ENCODE data around the gene ASIC4. TPM values are rescaled to one million over a fixed set of nuclear protein-coding genes. Genes with fewer than 3 reads are reported as not detected.

ASIC4 gene, protein sequence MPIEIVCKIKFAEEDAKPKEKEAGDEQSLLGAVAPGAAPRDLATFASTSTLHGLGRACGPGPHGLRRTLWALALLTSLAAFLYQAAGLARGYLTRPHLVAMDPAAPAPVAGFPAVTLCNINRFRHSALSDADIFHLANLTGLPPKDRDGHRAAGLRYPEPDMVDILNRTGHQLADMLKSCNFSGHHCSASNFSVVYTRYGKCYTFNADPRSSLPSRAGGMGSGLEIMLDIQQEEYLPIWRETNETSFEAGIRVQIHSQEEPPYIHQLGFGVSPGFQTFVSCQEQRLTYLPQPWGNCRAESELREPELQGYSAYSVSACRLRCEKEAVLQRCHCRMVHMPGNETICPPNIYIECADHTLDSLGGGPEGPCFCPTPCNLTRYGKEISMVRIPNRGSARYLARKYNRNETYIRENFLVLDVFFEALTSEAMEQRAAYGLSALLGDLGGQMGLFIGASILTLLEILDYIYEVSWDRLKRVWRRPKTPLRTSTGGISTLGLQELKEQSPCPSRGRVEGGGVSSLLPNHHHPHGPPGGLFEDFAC
- not detected in 2 replicates for total RNA-seq

DNA sequence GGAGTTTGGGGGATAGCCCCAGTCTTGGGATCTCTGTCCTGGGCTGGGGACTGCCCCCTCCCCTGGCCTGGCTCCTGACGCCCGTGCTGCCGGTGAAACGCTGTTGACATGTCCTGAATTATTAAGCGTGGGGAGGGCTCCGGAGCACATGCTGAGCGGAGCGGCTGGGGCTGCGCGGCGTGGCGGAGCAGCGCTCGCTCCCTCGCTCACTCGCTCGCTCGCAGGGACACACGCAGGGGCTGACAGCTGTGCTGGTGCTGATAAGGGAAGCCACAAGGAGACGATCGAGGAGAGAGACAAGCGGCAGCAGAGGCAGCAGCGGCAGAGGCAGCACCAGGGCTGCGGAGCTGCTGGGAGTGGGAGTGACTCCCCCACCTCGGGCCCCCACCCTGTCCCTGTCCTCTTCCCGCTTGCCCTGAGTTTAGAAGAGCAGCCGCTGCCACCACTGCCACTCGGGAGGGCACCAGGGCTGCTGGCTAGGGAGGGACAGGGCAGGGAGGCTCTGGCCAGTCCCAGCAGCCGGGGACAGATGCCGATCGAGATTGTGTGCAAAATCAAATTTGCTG lies at the start of gene ASIC4:
Gene ASIC4, plus strand, starts transcription at position 287 of the 566 bp plus-strand sequence. Its CDS starts 243 bp downstream, at position 530.
- no peak for DNase-seq (ENCODE audit: low read depth in 2 of 2)

DNA sequence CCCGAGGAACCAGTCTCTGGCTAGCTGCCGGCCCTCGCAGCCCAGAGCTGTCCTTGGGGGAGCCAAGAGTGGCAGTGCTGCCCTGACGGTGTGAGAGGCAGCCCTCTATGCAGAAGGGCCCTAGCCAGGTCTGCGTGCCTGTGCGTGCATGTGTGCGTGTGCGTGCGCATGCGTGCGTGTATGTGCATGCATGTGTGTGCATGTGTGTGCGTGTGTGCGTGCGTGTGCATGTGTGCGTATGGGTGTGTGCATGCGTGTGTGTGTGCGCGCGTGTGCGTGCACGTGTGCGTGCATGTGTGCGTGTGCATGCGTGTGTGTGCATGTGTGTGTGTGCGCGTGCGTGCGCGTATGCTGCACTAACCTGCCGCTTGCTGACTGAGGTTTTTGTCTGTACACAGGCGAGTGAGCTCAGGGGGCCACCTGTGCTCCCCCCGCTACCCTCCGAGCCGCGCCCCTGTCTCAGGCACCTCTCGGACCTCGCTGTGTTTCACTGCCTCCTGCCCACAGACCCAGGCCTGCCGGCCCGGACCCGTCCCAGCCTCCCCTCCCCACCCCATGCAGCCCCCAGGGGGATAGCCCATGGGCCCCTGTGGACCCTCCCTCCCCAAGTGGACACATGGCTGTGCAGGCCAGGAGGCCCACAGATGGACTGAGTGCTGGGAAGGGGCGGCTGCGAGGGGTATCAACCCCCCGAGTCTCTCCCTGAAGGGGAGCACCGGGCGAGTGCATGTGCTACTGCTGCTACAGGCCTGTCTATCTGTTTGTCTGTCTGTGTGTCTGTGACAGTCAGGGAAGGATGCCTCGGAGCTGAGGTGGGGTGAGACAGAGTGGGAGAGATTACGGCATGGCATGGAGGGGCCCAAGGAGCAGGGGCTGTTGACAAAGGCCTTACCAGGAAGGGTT lies 48.4 kb upstream of the ASIC4 start:
- DNase-seq (ENCODE audit: low read depth in 2 of 2): no peak

DNA sequence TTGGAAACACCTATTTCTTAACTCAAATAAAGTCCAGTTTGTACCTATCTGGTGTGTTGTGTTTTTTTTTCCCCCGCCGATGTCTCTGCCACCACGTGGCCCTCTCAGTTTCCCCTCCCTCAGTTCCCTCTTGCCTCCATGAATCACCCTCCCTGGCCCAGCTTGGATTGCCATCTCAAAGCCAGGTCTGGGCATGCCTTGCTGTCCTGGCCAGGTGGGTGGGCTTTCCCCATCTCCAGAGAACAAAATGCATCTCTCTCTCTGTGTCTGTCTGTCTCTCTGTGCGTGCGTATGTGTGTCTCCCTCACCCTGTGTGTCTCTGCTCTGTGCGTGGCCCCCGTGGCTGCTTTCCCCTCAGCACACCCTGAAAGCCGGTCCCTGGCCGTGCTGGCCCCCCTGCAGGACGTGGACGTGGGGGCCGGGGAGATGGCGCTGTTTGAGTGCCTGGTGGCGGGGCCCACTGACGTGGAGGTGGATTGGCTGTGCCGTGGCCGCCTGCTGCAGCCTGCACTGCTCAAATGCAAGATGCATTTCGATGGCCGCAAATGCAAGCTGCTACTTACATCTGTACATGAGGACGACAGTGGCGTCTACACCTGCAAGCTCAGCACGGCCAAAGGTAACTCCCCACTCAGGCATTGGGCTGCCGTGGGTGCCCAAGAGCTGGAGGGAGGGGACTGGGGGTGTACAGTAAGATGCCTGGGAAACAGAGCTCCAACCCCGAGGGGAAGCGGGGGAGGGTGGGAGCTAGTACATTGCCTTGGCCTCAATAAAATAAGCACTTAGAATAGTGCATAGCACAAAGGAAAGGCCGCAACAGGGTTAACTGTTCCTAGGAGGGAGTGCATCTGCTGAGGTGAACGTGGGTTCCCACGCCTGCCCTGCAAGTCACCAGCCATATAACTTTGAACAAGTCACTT lies 47.2 kb upstream of the ASIC4 start:
- DNase-seq (ENCODE audit: low read depth in 2 of 2): no peak

DNA sequence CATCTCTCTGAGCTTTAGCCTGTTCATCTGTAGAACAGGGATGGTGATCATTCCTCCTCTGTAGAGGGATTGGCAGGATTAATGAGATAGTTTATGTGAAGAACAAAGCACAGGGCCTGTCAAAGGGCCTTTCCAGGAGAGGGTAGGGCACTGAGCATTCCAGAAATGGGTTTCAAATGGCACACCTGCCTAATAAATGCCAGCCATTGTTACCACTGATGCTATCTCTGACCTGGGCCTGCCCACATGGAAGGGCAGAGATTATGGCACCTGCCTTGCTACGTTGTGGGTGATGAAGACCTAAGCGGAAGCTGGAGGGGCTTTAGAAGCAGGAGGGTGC lies 46.6 kb upstream of the ASIC4 start:
- no peak for DNase-seq (ENCODE audit: low read depth in 2 of 2)

DNA sequence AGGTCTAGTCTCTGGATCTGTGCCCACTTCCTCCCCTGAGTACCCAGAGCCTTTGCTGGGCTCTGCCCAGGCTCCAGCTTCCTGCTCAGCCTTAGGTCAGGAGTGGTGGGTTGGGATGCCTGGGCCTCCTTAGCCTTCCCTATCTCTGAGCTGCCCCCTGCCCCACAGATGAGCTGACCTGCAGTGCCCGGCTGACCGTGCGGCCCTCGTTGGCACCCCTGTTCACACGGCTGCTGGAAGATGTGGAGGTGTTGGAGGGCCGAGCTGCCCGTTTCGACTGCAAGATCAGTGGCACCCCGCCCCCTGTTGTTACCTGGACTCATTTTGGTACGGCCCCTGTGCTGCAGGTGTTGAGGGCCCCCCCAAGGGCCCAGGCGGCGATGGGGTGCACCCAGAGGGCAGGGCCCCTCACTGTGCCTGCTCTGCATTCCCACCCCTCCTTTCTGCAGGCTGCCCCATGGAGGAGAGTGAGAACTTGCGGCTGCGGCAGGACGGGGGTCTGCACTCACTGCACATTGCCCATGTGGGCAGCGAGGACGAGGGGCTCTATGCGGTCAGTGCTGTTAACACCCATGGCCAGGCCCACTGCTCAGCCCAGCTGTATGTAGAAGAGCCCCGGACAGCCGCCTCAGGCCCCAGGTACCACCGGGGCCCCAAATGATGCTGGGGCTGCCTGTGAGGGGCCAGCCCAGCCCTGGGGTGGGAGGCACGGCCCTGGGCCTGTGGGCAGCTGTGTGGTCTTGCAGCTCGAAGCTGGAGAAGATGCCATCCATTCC lies 45.7 kb upstream of the ASIC4 start:
- no peak for DNase-seq (ENCODE audit: low read depth in 2 of 2)

DNA sequence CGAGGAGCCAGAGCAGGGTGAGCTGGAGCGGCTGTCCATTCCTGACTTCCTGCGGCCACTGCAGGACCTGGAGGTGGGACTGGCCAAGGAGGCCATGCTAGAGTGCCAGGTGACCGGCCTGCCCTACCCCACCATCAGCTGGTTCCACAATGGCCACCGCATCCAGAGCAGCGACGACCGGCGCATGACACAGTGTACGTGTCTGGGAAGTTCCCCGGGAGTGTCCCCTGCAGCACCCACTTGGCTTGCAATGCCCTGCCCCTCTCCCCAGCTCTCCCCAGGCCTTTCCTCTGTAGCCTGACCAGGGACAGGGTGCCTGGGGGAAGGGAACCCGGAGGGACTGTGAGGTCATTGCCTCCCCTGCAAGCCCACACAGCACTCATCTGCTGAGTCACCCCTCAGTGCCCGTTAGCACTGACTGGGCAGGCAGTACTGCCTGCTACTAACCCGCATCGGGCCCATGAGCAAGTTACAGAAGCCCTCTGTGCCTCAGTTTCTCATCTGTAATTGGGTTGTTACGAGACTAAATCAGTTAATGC lies 45.0 kb upstream of the ASIC4 start:
- DNase-seq (ENCODE audit: low read depth in 2 of 2): no peak

DNA sequence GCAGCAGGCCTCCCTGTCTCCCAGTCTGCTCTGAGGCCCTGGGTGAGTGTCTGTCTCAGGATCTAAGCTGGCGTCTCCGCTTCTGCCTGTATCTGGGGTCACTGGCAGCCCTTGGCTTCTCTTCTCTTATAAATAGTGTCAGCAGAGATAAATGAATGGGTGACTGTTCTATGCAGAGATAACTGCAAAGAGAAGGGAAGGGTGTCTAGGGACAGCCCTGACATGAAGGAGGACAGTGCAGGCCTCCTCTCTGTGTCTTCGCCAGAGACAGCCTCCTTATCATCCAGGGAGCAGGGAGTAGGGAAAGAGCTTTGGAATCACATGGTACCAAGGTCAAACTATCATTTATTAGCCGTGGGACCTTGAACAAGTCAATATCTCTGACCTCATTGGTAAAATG lies 43.9 kb upstream of the ASIC4 start:
- no peak for DNase-seq (ENCODE audit: low read depth in 2 of 2)

DNA sequence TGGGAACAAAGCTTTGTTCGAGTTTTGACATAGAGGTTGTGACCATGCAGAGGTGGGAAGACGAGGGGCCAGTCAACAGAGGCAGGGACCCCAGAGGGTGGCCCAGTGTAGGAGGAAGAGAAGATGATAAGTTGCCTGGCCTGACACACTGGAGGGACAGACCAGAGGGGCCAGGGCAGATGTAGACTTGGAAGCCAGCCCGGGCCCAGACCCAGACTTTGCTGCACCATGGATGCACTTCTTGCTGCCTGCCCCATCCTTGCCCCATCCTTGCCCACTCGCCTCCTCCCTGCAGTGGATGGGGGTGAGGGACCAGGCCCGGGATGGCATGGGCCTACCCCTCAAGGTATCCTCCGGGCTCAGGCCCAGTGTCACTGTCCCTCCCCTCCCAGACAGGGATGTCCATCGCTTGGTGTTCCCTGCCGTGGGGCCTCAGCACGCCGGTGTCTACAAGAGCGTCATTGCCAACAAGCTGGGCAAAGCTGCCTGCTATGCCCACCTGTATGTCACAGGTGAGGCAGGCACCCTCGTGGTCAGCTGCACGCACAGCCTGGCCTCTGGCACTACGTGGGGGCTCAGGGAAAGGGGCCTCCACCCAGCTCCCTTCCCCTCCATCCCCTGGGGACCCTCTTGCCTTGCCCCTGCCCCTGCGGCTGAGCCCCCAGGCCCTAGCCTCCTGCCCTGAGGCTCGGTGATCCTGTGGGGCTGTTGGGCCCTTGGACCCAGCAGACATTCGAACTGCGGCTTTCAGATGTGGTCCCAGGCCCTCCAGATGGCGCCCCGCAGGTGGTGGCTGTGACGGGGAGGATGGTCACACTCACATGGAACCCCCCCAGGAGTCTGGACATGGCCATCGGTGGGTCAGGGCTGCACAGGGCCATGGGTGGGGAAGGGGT lies 42.6 kb upstream of the ASIC4 start:
- no peak for DNase-seq (ENCODE audit: low read depth in 2 of 2)

DNA sequence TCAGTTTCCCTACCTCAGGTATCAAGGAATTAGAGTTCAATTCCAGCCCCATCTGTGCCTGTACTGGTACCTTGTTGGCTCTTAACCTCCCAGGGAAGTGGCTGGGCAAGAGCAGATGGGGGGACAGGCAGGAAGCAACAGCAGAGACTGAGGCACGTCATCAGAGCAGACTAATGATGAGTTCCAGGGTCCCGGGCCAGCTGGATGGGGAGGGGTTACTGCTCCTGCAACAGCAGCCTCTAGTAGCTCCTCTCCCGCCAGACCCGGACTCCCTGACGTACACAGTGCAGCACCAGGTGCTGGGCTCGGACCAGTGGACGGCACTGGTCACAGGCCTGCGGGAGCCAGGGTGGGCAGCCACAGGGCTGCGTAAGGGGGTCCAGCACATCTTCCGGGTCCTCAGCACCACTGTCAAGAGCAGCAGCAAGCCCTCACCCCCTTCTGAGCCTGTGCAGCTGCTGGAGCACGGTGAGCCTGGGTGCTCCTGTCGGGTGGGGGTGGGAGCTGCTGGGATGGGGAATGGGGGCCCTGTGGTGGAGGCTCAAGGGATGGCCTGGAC lies 41.6 kb upstream of the ASIC4 start:
- DNase-seq (ENCODE audit: low read depth in 2 of 2): no peak

DNA sequence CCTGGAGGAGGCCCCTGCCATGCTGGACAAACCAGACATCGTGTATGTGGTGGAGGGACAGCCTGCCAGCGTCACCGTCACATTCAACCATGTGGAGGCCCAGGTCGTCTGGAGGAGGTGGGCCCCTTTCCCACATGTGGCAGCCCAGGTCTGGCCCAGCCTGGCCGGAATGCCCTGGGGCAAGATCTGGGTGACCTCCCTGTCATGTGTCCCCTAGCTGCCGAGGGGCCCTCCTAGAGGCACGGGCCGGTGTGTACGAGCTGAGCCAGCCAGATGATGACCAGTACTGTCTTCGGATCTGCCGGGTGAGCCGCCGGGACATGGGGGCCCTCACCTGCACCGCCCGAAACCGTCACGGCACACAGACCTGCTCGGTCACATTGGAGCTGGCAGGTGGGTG lies 40.8 kb upstream of the ASIC4 start:
- DNase-seq (ENCODE audit: low read depth in 2 of 2): no peak

DNA sequence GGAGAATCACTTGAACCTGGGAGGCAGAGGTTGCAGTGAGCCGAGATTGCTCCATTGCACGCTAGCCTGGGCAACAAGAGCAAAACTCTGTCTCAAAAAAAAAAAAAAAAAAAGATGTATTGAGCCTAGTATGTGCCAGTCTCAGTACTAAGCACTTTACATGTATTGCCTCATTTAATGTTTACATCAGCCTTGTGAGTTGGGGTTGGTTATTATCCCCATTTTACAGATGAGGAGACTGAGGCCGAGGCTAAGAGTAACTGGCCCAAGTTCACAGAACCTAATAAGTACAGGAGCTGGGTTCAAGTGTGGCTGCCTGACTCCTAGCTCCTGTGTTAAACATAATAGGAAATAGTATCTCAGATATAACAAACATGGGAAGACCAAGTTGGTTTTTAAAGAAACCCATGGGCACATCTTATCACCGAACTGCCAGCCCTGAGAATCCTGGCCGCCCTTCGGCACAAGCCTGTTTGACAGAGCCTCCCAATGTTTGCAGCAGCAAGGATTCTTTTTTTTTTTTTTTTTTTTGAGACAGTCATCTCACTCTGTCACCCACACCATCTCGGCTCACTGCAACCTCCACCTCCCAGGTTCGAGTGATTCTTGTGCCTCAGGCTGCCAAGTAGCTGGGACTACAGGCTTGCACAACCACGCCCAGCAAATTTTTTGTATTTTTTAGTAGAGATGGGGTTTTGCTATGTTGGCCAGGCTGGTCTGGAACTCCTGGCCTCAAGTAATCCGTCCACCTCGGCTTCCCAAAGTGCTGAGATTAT lies 39.8 kb upstream of the ASIC4 start:
- DNase-seq (ENCODE audit: low read depth in 2 of 2): no peak

DNA sequence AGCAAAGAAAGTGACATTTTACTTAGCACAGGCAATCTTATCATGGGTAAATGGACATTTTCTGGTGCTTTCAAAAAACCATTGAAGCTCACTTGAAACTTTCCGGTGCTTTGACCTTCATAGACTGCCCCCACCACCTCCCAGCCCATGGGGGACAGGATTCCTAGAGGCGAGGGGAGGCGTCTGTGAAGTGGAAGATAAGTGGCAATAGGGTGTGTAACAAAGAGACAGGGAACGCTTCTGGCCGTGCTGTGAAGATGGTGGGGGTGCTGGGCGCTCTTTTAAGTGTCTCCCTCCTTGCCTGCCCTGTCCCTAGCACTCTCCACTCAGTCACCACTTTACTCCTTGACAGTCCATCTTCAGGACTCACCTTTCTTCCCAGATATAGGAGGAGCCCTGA lies 39.0 kb upstream of the ASIC4 start:
- DNase-seq (ENCODE audit: low read depth in 2 of 2): no peak

DNA sequence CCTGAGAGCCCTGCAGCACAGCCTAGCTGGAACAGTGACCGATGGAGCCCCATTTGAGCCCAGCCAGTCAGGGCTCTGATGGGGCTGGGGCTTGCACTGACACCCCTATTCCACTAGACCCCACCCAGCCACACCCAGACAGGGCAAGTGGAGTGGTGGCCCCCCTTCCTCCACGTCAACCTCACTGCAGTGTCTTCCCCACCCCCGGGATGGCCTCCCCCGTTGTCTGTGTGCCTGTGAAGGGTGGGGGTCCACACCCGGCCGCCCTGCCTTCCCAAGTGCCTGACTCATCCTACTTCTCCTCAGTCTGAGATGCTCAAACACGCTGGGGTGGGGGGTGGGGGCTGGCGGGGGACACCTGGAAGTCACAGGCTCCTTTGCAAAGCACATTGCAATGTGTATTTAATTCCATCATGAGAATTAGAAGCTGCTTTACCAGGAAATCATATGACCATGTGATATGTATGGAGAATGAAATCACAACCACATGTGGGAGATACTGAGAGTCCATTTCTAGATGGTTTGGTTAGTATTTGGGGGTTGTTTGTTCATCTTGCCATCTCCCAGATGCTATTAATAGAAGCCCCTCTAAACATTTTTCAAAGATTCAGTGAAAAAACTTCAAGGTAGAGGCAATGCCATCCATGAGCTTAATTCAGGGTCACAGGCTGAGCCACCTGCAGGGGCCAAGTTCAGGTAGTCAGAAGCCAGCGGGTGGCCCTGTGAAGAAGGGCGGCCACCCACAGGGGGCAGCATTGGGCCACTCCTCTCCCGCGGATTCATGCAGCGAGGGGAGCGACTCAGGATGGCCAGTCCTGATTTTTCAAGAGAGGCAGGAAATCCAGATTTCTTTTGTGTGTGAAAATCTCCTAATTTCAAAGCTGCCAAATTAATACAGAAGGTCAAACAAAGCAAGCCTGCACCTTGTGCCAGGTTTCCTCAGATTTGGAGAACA lies 38.3 kb upstream of the ASIC4 start:
- peak; percentile 7 to 56 for DNase-seq (ENCODE audit: low read depth in 2 of 2)

DNA sequence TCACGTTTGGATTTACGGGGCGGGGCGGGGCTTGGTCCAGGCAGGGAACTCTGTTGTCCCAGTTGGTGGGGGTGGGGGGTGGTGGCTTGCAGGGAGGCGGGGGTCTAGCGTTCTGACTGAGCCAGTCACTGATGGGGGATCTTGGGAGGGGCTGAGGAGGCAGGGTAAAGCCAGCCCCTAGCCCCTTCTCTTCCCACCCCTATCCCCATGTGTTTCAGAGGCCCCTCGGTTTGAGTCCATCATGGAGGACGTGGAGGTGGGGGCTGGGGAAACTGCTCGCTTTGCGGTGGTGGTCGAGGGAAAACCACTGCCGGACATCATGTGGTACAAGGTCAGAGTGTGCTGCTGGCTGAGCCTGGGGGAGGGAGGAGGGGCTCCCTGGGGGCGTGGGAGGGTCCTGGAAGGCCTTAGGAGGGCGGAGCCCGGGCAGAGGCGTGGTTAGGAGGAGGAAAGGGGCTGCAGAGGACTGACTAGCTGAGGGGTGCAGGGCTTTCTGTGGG lies 37.6 kb upstream of the ASIC4 start:
- DNase-seq (ENCODE audit: low read depth in 2 of 2): no peak

DNA sequence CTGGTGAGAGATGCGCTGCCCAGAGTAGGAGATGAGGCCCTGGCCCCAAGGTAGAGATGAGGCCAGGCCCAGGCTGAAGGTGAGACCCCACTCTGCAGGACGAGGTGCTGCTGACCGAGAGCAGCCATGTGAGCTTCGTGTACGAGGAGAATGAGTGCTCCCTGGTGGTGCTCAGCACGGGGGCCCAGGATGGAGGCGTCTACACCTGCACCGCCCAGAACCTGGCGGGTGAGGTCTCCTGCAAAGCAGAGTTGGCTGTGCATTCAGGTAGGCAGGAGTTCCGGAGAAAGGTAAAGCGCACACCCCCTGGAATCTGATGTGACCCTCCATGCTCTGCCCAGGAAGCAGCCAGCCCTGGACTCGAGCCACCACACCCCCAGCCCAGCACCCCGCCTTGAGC lies 37.1 kb upstream of the ASIC4 start:
- no peak for DNase-seq (ENCODE audit: low read depth in 2 of 2)

DNA sequence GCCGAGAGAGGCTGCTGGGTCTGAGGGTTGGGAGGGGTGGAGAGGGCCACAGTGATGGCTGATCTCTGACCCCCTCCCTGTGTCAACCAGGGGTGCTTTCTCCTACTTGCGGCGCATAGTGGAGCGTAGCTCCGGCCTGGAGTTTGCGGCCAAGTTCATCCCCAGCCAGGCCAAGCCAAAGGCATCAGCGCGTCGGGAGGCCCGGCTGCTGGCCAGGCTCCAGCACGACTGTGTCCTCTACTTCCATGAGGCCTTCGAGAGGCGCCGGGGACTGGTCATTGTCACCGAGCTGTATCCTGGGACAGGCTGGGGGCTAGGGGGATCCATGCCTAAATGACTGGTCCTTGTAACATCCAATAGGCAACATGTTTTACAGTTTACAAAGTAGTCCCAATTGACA lies 36.5 kb upstream of the ASIC4 start:
- no peak for DNase-seq (ENCODE audit: low read depth in 2 of 2)

DNA sequence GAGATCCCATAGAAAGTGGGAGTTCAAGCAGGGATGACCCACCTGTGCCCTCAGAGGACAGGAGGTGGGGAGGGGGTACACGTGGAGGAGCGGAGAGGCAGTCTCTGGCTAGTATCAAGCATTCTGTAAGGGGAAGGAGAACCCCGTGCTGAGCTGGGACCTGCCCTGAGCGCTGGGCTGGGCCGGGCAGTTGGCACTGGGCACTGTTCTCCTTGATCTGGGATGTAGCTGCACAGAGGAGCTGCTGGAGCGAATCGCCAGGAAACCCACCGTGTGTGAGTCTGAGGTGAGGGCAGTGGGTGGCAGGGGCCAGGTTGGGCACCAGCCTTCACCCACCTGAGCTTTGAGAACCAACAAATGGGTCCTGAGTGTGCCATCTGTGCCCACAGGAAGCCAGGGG lies 35.4 kb upstream of the ASIC4 start:
- no peak for DNase-seq (ENCODE audit: low read depth in 2 of 2)
